OCI-LY7 (cell line): ENCODE measurements around the gene LSM4.

Experiments
- CTCF ChIP-seq: fragments of 200-600 bp; sonication (generic); conservative IDR thresholded peaks from 2 replicates; pipeline ENCODE4 v1.5.1; 2014; ENCODE audit warnings: mild to moderate bottlenecking, antibody characterized with exemption, low read length, moderate library complexity, mixed read lengths
- EZH2phosphoT487 ChIP-seq: fragments of 200-600 bp; sonication (generic); IDR thresholded peaks from 2 replicates; pipeline ENCODE4 v1.6.1; 2018; ENCODE audit warnings: low read depth, borderline replicate concordance, mild to moderate bottlenecking, mixed run types, antibody characterized with exemption, low read length, moderate library complexity, mixed read lengths

GRCh38 chr19:18261474-18261873 is 61.4 kb downstream of the LSM4 start:
- TF ChIP-seq CTCF (no peak), EZH2phosphoT487 (no peak)
